ENCODE data around the gene CCDC28B.
"Not testable (repeated sequence)": the region's sequence is repeated elsewhere in the genome, so short reads cannot be mapped to it uniquely, and the experiment has no call there.

The CCDC28B gene

GRCh38 chr1:32200226-32201010 is at the start of gene CCDC28B:
Gene CCDC28B (plus strand): TSS chr1:32200595. CDS start chr1:32201936, 1,341 bp downstream.
- DNase-seq, result peak; percentile 78

DNA sequence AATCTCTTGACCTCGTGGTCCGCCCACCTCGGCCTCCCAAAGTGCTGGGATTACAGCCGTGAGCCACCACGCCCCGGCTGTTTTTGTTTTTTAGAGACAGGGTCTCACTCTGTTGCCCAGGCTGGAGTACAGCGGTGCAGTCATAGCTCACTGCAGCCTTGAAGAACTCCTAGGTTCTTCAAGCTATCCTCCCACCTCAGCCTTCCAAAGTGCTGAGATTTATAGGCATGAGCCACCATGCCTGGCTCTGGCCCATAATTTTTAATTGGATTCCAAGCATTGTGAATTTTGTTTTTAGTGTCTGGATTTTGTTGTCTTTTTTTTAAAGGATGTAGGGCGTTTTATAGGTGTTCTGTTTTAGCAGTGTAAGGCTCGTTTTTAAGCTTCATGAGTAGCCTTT is 49.5 kb upstream of the CCDC28B start:
- peak; percentile 41 for DNase-seq

GRCh38 chr1:32151319-32151787 is 49.0 kb upstream of the CCDC28B start:
- peak; percentile 83 for DNase-seq

DNA sequence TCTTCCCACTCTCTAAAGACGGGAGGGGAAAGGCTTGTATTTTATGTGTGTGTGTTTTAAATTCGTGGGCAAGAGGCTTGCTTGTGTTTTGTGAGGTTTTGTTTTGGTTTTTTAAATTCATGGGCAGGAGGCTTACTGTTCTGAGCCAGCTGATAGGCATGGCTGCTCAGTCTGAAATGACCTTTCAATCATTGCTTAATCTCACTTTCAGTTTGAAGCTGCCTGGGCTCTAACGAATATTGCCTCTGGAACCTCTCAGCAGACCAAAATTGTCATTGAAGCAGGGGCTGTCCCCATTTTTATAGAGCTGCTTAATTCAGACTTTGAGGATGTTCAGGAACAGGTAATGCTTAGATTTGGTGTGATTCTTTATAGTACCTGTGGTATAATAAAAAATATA is 41.2 kb upstream of the CCDC28B start:
- no peak for DNase-seq

- DNase-seq, result no peak
Measured at GRCh38 chr1:32163405-32163804, 37.0 kb upstream of the CCDC28B start.

- DNase-seq, result not testable (repeated sequence)
Measured at GRCh38 chr1:32165633-32166032, 34.8 kb upstream of the CCDC28B start.

- no peak for DNase-seq
Measured at GRCh38 chr1:32170991-32171390, 29.4 kb upstream of the CCDC28B start.

- DNase-seq, result no peak
Measured at GRCh38 chr1:32172621-32173245, 27.7 kb upstream of the CCDC28B start.

DNA sequence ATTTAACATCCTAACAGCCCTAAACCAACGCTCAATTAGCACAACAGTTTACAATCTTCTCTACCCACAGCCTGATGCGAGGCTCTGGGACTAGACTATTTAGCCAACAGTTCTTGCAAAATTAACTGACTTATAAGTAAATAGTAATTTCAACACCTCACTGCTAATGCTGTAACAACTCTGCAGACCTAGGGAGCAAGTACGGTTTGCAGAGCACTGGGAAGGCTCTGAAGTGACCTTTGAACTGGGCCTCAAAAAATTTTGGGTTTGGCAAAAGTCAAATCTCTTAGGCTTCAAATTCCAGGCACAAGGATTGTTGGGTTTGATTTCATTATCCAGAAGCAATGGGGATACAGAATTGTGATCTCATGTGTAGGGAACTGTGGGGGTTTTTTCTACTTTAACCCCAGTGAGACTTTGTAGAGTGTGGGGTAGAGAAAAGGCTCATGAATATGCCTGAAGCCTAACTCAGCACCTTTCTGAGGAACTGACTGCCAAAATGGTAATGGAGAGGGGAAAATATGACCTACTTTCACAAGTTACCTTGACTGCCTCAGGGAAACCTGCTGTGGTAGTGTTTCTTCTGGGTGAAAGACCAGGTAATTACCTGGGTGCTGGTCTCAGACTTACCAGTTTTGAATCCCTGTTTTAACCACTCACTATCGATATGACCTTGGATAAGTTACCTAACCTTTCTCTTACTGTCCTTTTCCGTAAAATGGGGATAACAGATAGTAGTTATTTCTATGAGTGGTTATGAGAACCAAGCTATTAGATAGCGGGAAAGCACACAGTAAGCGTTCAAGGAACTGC is 21.8 kb upstream of the CCDC28B start:
- no peak for DNase-seq

DNA sequence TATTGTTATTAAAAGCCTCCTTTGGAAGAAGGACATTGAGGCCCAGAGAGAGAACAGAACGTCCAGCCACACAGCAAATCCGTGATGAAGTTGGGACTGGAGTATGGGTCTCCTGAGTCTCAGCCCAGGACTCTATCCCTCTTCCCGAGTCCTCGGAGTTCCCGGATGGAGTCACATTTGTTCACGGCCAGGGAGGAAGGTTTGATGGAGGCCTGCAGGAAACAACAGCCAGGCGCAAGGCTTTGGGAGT is 21.3 kb upstream of the CCDC28B start:
- no peak for DNase-seq

DNA sequence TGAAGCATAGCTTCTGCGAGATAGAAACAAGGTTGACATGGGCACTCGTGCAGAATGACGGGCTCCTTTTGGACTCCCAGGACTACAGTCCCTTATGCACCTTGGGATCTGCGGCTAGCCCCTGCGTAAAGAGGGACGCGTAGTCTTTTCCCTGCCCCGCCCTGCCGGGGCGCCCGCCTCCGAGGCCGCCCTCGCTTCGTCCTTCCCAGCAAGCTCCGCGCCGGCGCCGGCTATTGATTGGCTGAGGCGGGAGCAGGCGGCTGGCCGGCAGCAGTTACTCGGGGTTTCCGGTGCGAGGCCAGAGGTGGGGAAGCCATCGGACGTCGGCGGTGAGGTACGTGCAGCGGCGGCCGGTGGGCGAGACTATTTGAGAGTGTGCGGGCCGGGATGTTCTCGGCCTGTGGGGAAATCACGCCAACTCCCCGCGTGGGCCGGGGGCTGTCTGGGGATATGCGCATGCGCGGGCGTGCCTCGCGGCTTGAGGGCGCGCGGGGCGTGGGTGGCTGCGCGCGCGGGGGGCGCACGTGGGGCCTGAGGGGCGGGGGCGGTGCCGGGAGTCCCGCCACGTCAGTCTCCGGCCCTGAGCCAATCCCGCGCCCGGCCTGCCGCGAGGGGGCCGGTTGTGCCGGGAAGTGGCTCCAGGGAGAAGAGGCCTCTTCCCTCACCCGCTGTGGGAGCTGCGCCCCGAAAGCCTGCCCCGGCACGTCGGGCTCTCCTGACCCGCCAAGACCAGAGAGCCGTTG is 20.8 kb upstream of the CCDC28B start, which contains the start of gene TXLNA:
Gene TXLNA, plus strand, starts transcription at position 233 of the 743 bp plus-strand sequence. CDS start 671 bp downstream, outside the sequence.
- DNase-seq, result peak; percentile 95

GRCh38 chr1:32180186-32181060 is 20.0 kb upstream of the CCDC28B start:
- peak; percentile 64 for DNase-seq

DNA sequence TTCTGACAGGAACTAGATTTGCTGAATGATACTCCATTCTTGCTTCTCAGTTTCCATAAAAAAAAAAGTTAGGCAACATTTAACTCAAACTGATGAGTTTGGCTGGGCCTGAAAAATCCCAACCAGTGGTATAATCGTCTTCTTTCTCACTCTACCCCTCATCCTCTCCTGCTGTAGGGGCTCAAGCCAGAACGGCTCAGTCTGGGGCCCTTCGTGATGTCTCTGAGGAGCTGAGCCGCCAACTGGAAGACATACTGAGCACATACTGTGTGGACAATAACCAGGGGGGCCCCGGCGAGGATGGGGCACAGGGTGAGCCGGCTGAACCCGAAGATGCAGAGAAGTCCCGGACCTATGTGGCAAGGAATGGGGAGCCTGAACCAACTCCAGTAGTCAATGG is 19.3 kb upstream of the CCDC28B start:
- no peak for DNase-seq

DNA sequence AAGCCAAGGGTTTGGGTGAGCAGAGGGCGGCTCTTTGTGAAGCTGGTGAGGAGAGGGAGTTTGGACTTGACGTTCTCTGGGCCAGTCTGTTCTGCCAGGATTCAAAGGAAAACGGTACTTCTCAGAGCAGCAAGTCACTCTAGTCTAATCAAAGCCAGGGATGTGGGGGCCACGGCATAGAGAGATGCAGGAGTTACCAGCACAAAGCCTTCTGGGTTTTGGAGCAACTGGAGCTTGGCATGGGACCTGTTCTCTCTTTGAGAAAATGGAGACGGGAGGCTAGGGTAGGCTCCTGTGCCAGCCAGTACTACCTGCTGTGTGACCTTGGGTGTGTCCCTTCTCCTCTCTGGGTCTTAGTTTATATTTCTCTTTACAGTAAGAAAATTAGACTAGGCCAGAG is 18.8 kb upstream of the CCDC28B start:
- DNase-seq, result no peak

- DNase-seq, result no peak
Measured at GRCh38 chr1:32182060-32182459, 18.3 kb upstream of the CCDC28B start.

- DNase-seq, result no peak
Measured at GRCh38 chr1:32184650-32185049, 15.7 kb upstream of the CCDC28B start.

DNA sequence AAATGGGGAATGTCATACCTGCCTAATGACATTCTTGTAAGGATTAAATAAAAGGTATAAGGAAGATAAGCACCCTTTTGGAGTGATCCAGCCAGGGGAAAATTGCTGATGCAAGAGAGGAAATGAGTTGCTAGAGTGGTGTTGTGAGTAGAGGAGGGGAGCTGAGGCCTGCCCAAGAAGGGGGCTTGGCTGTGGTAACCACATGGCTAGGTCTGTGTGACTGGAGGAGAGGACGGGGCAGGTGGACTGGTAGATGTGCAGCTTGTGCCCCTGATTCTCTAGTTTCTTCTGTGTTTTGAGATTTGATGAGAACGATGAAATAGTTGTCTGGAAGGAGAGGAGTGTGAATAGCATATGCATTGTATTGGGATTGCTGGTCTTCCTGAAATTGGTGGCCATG is 14.3 kb upstream of the CCDC28B start:
- no peak for DNase-seq

GRCh38 chr1:32186491-32186890 is 13.9 kb upstream of the CCDC28B start:
- no peak for DNase-seq

- no peak for DNase-seq
Measured at GRCh38 chr1:32187850-32188249, 12.5 kb upstream of the CCDC28B start.

DNA sequence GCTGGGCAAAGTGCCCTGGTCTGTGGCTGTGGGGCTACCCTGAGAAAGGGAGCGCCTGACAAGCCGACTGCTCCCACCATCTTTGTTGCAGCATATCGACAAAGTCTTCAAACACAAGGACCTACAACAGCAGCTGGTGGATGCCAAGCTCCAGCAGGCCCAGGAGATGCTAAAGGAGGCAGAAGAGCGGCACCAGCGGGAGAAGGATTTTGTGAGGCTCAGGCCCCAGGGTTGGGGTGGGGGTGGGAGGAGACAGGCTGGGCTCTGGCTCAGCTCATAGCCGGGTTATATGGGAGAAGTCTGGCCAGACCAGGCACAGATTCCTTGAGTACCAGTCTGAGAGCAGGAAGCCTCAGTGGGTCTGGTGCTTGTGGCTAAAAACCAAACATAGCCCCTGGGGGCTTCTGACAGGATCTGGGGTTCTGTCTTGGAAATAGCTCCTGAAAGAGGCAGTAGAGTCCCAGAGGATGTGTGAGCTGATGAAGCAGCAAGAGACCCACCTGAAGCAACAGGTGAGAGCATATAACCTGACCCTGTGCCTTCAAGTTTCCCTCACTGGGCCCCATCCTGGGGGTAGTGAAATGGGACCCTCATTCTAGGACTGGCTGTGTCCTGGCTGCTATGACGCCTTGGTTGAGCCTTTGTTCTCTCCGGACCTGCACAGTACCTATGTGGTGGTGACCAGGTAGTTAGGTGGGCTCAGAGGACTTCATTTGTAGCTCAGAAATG is 8.0 kb upstream of the CCDC28B start:
- DNase-seq, result no peak

DNA sequence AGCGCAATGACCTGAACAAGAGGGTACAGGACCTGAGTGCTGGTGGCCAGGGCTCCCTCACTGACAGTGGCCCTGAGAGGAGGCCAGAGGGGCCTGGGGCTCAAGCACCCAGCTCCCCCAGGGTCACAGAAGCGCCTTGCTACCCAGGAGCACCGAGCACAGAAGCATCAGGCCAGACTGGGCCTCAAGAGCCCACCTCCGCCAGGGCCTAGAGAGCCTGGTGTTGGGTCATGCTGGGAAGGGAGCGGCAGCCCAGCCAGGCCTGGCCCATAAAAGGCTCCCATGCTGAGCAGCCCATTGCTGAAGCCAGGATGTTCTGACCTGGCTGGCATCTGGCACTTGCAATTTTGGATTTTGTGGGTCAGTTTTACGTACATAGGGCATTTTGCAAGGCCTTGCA is 5.4 kb upstream of the CCDC28B start:
- DNase-seq, result no peak

Data from EL (cell line).